Duodenal mucosa (tissue), 2 donors: ENCODE data around the gene ETV6.
A peak's percentile ranks its signal among the peaks of the same experiment; 100 is the strongest.

Experiments
- H3K27ac ChIP-seq: one replicate; pipeline ENCODE4 v1.7.0; 2013; ENCODE audit warnings: low read depth, low read length
- H3K27me3 ChIP-seq, 2 donors: one replicate each; pipeline ENCODE4 v1.7.0; 2013; ENCODE audit warnings: low read length in 2 of 2, control low read depth in 1 of 2; ENCODE audit not compliant: insufficient read depth in 2 of 2, control insufficient read depth in 1 of 2
- H3K36me3 ChIP-seq, 2 donors: one replicate each; pipeline ENCODE4 v1.7.0; 2013; ENCODE audit warnings: low read length in 2 of 2, control low read depth in 1 of 2; ENCODE audit not compliant: insufficient read depth in 2 of 2, control insufficient read depth in 1 of 2
- H3K4me1 ChIP-seq, 2 donors: one replicate each; pipeline ENCODE4 v1.7.0; 2013; ENCODE audit warnings: low read length in 2 of 2, control low read depth in 1 of 2; ENCODE audit not compliant: insufficient read depth in 2 of 2, control insufficient read depth in 1 of 2
- H3K4me3 ChIP-seq, 2 donors: one replicate each; pipeline ENCODE4 v1.7.0; 2013; ENCODE audit warnings: low read length in 2 of 2, low read depth in 1 of 2
- H3K9ac ChIP-seq, 2 donors: one replicate each; pipeline ENCODE4 v1.7.0; 2013; ENCODE audit warnings: low read length in 2 of 2, low read depth in 1 of 2
- H3K9me3 ChIP-seq, 2 donors: one replicate each; pipeline ENCODE4 v1.7.0; 2013; ENCODE audit warnings: low read length in 2 of 2, control low read depth in 1 of 2; ENCODE audit not compliant: control insufficient read depth in 1 of 2

The ETV6 gene

DNA sequence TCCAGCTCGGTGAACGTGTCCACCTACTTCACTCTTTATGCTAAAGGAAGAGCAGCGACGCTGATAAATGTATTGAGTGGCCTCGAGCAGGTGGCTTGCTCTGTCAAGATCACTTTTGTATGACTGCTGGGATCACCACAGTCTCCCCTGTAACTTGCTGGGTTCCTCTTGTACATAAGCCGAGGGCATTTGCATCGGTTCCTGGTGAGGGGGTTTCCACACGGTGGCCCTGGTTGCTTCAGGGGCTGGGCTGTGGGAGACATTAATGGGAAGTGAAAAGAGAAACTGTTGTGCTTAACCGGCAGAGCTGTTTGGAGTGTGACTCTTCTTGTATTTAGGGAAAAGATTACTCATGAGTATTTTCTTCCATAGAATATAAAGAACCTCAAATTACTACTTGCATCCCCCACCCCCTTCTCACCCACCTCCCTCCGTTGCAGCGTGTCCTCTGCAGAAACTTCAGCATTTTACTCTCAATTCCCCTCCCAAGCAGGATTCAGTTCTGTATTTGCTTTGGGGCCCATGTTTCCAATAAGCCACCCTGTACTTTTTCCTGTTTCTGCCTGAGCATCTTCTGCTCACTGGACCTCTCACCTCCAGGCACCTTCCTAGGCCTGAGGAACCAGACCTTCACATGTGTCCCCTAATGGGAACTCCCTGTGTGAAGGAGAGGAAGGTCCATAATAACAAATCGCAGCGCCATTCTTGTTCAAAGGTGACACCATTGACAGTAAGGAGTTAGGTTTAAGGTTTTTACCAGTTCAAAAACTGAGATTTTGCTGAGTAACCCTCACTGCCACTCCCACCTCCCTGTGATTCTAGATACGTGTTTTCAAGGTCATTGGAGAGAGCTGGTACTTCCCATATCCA, 187.0 kb downstream of the ETV6 start:
- H3K4me1 ChIP-seq, result peaks cover 45 to 58% of the 10 kb centered on the region in 2 donors
- peaks cover 0 to 5% of the 10 kb centered on the region in 2 donors for H3K36me3 ChIP-seq
- no peak overlapping the region for H3K4me3 ChIP-seq
- H3K27ac ChIP-seq, result peak overlapping the region; percentile 21
- H3K27me3 ChIP-seq, result no peaks in the 10 kb centered on the region
- no peak overlapping the region for H3K9ac ChIP-seq
- no peaks in the 10 kb centered on the region for H3K9me3 ChIP-seq

DNA sequence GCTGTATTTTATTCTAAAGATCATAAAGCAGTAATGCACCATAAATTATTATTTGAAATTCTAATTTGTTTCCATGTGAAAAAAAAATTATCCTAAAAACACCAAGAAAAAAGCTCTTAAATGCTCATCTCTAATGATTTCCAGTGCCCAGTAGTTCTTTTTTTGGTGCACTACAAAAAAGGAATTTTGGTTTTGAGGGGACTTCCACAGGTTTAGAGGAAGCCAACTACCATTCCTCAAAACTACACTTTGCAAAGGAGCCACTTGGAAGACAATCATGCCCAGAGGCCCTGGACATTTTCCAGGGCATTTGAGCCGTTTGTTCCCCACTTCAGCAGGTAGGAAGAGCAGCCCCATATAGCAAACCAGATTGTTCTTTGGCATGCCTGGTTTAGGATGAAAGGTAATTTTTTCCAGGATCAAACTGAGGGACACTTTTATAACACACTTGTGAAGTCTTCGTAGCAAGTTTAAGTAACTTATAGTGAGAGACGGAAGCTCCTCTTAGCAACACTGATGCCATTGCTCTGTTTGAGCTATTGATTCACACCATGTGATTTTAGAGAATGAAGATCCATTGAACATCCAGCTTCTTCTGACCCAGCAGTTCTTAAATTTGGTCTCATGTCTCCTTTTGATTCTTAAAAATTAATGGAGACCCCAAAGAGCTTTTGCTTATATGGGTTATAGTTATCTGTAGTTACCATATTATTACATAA, 187.9 kb downstream of the ETV6 start:
- Histone ChIP-seq H3K9ac (no peak overlapping the region), H3K4me1 (peaks cover 45 to 62% of the 10 kb centered on the region in 2 donors), H3K27ac (no peak overlapping the region), H3K4me3 (no peak overlapping the region), H3K36me3 (peaks cover 0 to 8% of the 10 kb centered on the region in 2 donors), H3K9me3 (no peaks in the 10 kb centered on the region), H3K27me3 (no peaks in the 10 kb centered on the region)

DNA sequence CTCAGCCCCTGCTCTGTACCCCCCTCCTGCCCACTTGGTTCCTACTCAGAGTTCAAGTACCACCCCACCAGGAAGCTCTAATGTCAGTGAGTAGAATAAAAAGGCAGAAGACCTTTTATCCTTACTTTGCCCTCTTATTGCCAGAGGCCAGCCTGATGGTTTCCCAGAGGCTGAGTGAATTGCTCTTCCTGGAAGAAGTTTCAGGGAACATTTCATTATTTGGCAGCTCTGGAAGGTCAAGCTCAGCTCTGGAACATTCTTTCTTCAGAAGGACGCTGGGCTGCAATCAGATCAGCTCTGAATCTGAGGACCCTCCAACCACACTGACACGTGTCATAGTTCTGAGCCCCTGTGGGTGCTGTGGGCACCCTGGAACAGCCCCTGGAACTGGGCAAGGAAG, 188.9 kb downstream of the ETV6 start:
- H3K9ac ChIP-seq, result peak overlapping the region in 1 of 2 donors; percentile 11
- no peaks in the 10 kb centered on the region for H3K27me3 ChIP-seq
- no peaks in the 10 kb centered on the region for H3K9me3 ChIP-seq
- H3K4me1 ChIP-seq, result peaks cover 45 to 65% of the 10 kb centered on the region in 2 donors
- H3K36me3 ChIP-seq, result peaks cover 6 to 17% of the 10 kb centered on the region in 2 donors
- H3K27ac ChIP-seq, result peak overlapping the region; percentile 54
- H3K4me3 ChIP-seq, result no peak overlapping the region

DNA sequence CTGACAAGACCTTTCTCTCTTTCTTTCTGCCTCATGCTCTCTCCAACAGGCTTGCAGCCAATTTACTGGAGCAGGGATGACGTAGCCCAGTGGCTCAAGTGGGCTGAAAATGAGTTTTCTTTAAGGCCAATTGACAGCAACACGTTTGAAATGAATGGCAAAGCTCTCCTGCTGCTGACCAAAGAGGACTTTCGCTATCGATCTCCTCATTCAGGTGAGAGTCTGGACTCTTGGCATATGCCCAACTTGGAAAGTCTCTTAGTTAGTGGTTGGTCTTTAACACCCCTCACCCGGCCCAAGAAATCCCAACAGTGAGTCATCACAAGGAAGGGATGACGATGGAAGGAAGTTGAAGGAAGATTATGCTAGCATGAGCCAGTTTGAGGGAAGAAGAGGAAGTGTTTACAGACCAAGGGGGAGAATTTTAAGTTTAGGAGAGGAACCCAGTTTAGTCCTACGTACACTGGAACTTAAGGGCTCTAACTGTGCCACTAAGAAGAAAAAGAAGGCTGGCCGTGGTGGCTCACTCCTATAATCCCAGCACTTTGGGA, 189.7 kb downstream of the ETV6 start:
- H3K4me3 ChIP-seq, result peak overlapping the region in 1 of 2 donors; percentile 6
- peaks cover 8 to 21% of the 10 kb centered on the region in 2 donors for H3K36me3 ChIP-seq
- no peaks in the 10 kb centered on the region for H3K27me3 ChIP-seq
- H3K9me3 ChIP-seq, result no peaks in the 10 kb centered on the region
- peaks cover 40 to 58% of the 10 kb centered on the region in 2 donors for H3K4me1 ChIP-seq
- peak overlapping the region; percentile 54 for H3K27ac ChIP-seq
- H3K9ac ChIP-seq, result peak overlapping the region; percentile 9 to 11

DNA sequence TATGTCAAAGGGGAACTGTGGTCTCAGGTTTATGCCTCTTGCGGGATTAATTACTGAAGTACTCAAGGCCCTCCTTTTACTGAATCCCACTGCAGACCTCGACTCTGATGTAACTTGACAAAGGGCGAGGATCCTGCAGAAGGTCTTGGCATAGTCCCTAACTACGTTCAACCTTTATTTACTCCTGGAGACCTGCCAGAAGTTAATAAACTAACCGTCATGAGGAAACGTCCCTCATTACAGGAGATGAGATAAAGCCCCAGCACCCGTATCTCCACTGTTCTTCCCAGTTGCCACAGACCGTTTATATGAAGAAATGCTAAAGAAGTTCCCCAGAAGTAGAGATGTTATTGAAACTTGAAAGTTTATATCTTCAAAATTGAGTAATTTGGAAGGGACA, 190.9 kb downstream of the ETV6 start:
- Histone ChIP-seq H3K27ac (no peak overlapping the region), H3K9ac (no peak overlapping the region), H3K4me1 (peaks cover 36 to 48% of the 10 kb centered on the region in 2 donors), H3K27me3 (no peaks in the 10 kb centered on the region), H3K36me3 (peaks cover 8 to 28% of the 10 kb centered on the region in 2 donors), H3K9me3 (no peaks in the 10 kb centered on the region), H3K4me3 (no peak overlapping the region)

DNA sequence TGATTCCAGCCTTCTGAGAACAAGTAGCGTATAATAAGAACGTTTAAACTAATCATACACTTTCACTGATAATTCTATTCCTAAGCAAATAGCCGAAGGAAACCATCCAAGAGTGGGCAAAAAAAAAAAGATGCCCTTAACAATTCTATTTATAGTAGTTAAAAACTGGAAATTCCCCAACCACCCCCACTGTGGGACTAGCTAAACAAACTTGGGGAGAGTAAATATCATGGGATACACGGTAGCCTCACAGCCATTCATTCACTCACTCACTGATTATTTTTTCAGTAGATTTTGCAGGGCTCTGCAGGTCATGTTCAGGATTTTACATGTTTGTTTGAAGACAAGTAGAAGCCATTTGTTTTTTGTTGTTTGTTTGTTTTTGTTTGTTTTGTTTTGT, 197.0 kb downstream of the ETV6 start:
- H3K27ac ChIP-seq, result no peak overlapping the region
- no peaks in the 10 kb centered on the region for H3K9me3 ChIP-seq
- H3K27me3 ChIP-seq, result no peaks in the 10 kb centered on the region
- no peak overlapping the region for H3K9ac ChIP-seq
- peaks cover 14 to 45% of the 10 kb centered on the region in 2 donors for H3K36me3 ChIP-seq
- H3K4me3 ChIP-seq, result no peak overlapping the region
- H3K4me1 ChIP-seq, result peaks cover 0 to 7% of the 10 kb centered on the region in 2 donors

DNA sequence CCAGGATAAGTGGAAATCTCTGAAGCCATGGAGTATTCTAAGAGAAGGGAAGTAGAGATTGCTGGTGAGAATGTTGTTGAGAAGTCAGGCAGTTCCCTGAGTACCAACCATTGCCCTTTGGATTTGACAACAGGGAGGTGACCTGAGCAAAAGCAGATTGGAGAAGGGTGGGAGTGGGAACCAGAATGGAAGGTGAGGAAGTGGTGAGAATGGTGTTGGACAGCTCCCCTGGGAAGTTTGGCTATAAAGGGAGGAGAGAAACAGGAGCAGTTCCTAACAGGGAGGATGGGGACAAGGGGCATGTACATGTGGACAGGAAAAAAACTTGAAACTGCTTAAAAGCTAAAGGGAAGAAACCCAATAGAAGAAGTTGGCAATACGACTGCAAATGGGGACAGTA, 198.1 kb downstream of the ETV6 start:
- no peaks in the 10 kb centered on the region for H3K9me3 ChIP-seq
- peaks cover 0 to 1% of the 10 kb centered on the region in 2 donors for H3K4me1 ChIP-seq
- H3K27me3 ChIP-seq, result no peaks in the 10 kb centered on the region
- H3K4me3 ChIP-seq, result no peak overlapping the region
- H3K9ac ChIP-seq, result no peak overlapping the region
- no peak overlapping the region for H3K27ac ChIP-seq
- peaks cover 14 to 41% of the 10 kb centered on the region in 2 donors for H3K36me3 ChIP-seq

DNA sequence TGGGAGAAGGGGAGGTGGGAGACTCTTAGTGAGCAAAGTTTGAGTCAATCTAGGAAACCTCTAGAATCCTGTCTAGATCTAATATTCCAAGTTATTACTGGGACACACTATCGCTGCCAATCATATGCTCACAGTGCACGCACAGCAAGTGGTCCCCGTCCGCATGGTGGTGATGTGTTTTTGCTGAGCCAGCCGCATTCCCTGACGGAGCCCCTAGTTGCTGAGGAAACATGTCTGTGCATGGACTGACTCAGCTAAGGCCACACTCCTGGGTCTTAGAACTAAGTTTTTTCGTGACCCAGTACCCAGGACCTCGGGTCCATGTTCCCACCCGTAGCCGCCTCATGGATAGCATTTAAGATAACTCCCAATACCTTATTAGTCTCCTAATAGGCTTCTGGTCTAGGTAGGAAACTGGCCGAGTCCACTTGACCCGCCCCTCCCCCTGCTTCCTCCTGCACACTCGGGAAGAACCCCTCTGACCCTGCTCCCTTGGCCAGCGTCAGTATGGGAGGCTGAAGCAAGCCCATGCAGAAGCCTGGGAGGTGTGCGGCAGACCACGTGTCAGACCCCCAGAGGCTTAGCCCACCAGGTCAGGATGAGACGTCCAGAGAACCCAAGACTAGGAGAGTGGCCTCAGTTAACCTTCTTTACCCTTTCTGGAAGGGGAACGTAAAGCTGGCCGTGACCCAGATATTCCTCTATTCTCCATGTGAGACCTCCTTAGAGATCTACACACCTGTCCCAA, 200.5 kb downstream of the ETV6 start:
- H3K4me1 ChIP-seq, result no peaks in the 10 kb centered on the region
- H3K9me3 ChIP-seq, result no peaks in the 10 kb centered on the region
- no peak overlapping the region for H3K4me3 ChIP-seq
- peaks cover 19 to 33% of the 10 kb centered on the region in 2 donors for H3K36me3 ChIP-seq
- no peak overlapping the region for H3K27ac ChIP-seq
- H3K9ac ChIP-seq, result no peak overlapping the region
- H3K27me3 ChIP-seq, result no peaks in the 10 kb centered on the region

DNA sequence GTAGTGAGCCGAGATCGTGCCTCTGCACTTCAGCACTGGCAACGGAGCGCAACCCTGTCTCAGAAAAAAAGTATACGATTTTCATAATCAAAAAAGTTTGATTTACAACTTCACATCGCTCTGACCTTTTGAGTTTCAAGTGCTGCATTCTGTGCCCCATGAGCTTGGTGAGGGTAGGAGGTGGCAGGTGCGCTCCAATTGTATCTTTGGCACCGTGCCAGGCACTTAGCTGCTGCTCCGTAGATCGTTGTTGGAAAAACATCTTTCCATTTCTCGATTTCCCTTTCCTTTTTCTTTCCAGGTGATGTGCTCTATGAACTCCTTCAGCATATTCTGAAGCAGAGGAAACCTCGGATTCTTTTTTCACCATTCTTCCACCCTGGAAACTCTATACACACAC, 203.7 kb downstream of the ETV6 start:
- Histone ChIP-seq H3K36me3 (peaks cover 30 to 46% of the 10 kb centered on the region in 2 donors), H3K4me3 (no peak overlapping the region), H3K27ac (no peak overlapping the region), H3K9me3 (no peaks in the 10 kb centered on the region), H3K27me3 (no peaks in the 10 kb centered on the region), H3K9ac (no peak overlapping the region), H3K4me1 (peaks cover 0 to 9% of the 10 kb centered on the region in 2 donors)
